ENCODE measurements around the gene KIF27.
"Not testable (repeated sequence)": the region's sequence is repeated elsewhere in the genome, so short reads cannot be mapped to it uniquely, and the experiment has no call there.

KIF27 gene

GRCh38 chr9:83932011-83932410 is 10.8 kb upstream of the KIF27 start:
- no peak for DNase-seq (ENCODE audit: low read depth in 2 of 2)

- DNase-seq (ENCODE audit: low read depth in 2 of 2) = no peak
Observed at GRCh38 chr9:83930881-83931280, 9.6 kb upstream of the KIF27 start.

GRCh38 chr9:83927591-83927990 is 6.4 kb upstream of the KIF27 start:
- DNase-seq (ENCODE audit: low read depth in 2 of 2) = no peak

- DNase-seq (ENCODE audit: low read depth in 2 of 2) = no peak
Observed at GRCh38 chr9:83920469-83920926, 734 bp downstream of the KIF27 start.

DNA sequence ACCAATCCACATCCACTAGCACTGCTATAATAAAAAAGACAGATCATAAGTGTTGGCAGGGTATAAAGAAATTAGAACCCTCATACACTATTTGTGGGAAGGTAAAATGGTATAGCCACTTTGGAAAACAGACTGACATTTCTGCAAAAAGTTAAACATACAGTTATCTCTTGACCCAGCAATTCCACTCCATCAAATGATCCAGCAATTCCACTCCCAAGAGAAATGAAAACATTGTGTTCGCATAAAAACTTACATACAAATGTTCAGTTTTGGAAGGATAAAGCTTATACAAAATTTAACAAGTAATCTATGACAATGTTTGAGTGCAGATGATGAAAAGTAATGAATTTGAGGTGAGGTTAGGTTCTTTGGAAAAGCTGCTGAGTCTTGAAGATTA is 2.1 kb downstream of the KIF27 start:
- no peak for DNase-seq (ENCODE audit: low read depth in 2 of 2)

- not testable (repeated sequence) for DNase-seq (ENCODE audit: low read depth in 2 of 2)
Observed at GRCh38 chr9:83912194-83912593, 9.0 kb downstream of the KIF27 start.

DNA sequence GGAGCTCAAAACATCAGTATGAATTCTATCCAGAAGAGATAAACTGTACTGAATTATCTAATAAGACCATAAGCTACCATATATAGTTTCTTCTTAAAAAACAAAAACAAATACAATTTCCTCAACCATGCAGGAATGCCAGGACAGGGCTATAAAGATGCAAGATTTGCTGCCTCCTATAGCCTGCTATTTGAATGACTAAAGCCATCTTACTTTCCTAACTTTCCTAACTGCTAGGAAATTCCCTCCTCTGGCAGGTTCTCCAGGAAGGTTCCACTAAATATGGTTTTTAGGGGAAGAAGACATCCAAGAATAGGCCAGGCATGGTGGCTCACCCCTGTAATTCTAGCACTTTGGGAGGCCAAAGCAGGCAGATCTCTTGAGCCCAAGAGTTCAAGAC is 15.1 kb downstream of the KIF27 start:
- DNase-seq (ENCODE audit: low read depth in 2 of 2) = no peak

GRCh38 chr9:83900615-83901014 is 20.6 kb downstream of the KIF27 start:
- DNase-seq (ENCODE audit: low read depth in 2 of 2) = not testable (repeated sequence)

DNA sequence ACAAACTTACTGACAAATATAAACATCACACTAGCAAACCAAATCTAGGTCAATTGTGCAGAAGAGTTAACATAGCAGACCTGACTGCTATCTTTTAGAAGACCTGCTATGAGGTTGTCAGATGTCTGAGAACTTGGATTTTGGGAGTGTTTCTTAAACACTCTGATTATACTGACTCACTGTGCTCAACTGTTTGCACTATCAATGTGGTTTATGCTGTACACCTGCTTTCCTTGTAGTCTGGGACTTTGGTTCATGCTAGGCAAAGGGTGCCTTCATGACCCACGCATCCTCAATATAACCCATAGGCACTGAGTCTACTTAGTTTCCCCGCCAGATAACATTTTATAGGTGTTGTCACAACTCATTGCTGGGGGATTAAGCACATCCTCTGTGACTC is 26.9 kb downstream of the KIF27 start:
- not testable (repeated sequence) for DNase-seq (ENCODE audit: low read depth in 2 of 2)

GRCh38 chr9:83886498-83886897 is 34.7 kb downstream of the KIF27 start:
- DNase-seq (ENCODE audit: low read depth in 2 of 2) = not testable (repeated sequence)

DNA sequence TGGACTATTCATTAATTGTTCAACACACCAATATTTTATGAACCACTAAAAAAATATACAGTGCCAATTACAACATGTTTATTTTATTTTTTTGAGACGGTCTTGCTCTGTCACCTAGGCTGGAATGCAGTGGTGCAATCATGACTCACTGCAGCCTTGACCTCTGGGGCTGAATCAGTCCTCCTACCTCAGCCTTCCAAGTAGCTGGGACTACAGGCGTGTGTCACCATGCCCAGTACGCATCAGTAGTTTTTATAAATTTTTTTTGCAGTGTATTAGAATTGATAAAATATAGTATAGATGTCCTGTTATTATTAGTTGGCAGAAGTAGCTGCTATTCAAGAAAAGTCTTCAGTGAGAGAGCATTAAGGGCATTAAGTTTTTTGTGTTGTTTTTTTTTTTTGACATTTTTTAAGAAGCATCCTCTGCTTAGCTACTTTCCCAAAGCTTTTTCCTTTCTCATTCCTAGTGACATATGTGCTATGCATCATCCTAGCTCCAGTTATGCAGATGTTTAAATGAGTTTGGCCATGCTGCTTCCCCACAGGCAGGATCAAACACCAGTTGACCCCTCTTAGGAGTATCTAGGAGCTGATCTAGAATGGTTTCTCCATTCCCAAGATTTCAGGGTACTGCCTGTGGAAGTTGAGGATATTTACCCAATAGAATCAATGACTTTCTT is 35.5 kb downstream of the KIF27 start:
- not testable (repeated sequence) for DNase-seq (ENCODE audit: low read depth in 2 of 2)

GRCh38 chr9:83881687-83882408 is 39.4 kb downstream of the KIF27 start:
- DNase-seq (ENCODE audit: low read depth in 2 of 2) = not testable (repeated sequence)

DNA sequence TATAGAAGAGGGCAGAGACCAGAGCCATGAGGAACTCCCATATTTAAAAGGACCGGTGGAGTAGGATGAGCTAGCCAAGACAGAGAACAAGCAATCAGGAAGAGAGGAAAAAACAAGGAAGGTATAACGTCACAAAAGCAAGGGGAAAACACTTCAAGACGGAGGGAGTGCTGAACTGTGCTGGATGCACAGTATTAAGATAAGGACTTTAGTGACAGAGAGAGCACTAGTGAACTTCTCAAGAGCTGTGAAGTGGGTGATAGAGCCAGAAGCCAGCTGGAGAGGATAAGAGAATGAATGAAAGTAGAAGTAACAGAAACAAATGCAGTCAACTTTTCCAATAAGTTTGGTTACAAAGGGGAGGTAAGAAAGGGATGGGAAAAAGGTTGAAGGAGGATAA is 45.7 kb downstream of the KIF27 start:
- DNase-seq (ENCODE audit: low read depth in 2 of 2) = not testable (repeated sequence)

DNA sequence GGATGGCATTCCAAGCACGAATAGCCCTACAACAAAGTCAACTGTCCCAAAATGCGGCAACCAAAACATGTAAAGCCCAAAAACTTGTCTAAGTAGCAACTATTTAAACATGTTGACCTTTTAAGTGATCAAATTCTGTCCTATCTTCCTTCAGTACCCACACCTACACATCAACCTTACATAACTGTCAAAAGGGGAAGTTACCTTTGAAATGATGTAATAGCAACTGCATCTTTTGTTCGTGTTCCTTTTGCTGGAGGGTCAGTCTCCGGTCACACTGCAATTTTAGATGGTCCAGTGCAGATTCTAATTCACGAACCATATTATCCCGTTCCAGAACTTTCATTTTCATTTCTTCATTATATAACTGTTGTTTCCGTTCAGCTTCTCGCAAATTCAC is 71.3 kb downstream of the KIF27 start:
- not testable (repeated sequence) for DNase-seq (ENCODE audit: low read depth in 2 of 2)

DNA sequence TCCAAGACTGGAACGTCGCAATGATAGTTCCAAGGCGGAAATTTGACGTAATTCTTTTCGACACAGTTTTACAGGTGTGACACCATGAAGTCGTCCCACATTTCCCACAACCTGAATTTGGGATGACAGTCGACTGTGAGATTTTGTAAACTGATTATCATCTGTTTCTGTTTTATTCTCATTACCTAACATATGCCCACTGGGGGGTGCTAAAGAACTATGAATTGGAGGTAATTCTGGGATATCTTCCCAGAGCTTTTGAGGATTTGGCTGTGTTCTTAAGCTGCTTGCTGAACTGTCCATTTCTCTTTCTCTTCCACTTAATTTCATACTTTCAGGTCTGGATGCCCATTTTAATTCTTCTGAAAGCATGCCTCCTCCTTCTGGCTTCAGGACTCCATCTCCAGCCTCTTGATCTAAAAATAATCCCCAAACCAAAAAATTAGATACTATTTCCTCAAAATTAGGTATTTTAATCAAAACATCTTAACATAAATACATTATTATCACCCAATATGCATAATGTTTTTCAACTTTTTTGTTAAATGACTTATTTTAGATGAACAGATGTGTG is 84.1 kb downstream of the KIF27 start:
- DNase-seq (ENCODE audit: low read depth in 2 of 2) = not testable (repeated sequence)

GRCh38 chr9:83830426-83831071 is 90.7 kb downstream of the KIF27 start:
- DNase-seq (ENCODE audit: low read depth in 2 of 2) = not testable (repeated sequence)

DNA sequence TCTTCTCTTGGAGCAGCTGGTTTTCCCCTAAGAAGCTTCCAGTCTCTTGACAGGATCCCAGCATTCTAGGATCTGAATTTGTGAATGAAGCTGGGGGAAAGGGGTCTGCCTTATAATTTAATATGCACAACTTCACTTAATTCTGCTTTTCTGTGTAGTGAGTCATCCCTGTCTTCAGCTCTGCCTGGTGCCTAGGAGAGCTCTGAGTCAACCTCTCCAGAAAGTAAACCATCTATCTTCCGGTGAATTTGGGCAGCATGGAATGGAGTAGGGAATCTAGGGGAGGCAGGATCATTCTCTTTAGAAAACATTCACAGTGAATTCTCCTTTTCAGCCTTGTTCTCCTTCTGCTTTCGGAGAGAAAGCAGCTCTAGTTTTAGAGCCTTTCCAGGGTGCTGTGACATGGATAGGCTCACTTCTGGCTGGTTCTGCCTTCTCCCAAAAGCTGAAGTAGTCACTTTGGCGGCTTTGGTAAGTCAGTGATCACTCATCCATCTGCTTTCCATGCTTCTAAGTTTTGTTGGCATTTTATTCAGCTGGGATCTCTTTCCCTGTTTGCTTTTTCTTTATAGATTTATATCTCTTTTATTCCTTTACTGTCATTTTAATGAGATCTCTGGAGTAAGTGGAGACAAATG is 96.1 kb downstream of the KIF27 start:
- not testable (repeated sequence) for DNase-seq (ENCODE audit: low read depth in 2 of 2)

- peak; percentile 45 to 49 for DNase-seq (ENCODE audit: low read depth in 2 of 2)
Observed at GRCh38 chr9:83817356-83818278, 103.6 kb downstream of the KIF27 start, which contains the start of gene GKAP1. GKAP1 (minus strand) TSS chr9:83817769; CDS start chr9:83806517, 11,252 bp downstream.

DNA sequence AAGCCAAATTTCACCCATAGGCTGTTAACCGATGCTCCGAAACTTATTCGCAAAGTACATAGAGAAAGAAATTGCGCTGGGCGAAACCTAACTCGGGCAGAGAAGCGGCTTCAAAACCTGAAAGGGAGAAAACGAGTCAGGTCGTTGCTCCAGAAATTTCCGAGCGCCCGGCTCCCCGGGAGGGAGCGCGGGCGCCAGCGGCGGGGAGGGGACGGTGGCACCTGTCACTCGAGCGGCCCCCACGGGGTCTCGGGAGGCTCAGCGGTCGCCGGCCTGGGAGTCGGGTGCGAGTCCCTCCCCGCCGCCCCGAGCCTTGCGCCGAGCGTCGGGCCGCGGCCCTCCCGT is 104.2 kb downstream of the KIF27 start:
- not testable (repeated sequence) for DNase-seq (ENCODE audit: low read depth in 2 of 2)

DNA sequence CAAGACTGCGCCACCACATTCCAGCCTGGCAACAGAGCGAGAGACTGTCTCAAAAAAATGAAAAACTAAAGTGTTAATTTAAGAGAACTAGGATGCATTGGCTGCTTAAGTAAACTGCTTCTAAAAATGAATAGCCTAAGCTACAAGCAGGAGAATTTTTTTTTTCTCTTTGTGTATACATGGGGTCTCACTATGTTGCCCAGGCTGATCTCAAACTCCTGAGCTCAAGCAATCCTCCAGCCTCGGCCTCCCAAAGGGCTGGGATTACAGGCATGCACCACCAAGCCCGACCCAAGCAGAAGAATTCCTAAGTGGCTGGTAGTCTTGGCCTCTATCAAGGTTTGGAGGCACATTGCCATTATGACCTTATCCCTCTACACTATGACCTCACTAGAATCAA is 106.1 kb downstream of the KIF27 start:
- DNase-seq (ENCODE audit: low read depth in 2 of 2) = not testable (repeated sequence)

GRCh38 chr9:83809213-83809612 is 112.0 kb downstream of the KIF27 start:
- DNase-seq (ENCODE audit: low read depth in 2 of 2) = not testable (repeated sequence)

Data from activated CD4-positive, alpha-beta T cell treated with anti-CD3 and anti-CD28 coated beads for 24 hours (primary cell).